Stimulated activated CD4-positive, alpha-beta T cell treated with anti-CD3 and anti-CD28 coated beads, Interleukin-1b, Interleukin-23, amount 100 ng/mL, for 1 hour (primary cell): ENCODE measurements around the gene TCF23.
"Not testable (repeated sequence)": the region's sequence is repeated elsewhere in the genome, so short reads cannot be mapped to it uniquely, and the experiment has no call there.

ENCODE experiments used
- DNase-seq, 2 donors: peaks; one replicate each; pipeline ENCODE4 v3.0.0-alpha.2; 2020; ENCODE audit warnings: low read depth in 2 of 2

TCF23 gene

GRCh38 chr2:27154488-27154887 is 5.7 kb downstream of the TCF23 start:
- DNase-seq = no peak

GRCh38 chr2:27155069-27155520 is 6.3 kb downstream of the TCF23 start:
- DNase-seq = no peak

- no peak for DNase-seq
Observed at GRCh38 chr2:27158468-27158867, 9.7 kb downstream of the TCF23 start.

GRCh38 chr2:27159271-27159670 is 10.5 kb downstream of the TCF23 start:
- no peak for DNase-seq

GRCh38 chr2:27160191-27160590 is 11.4 kb downstream of the TCF23 start:
- no peak for DNase-seq

GRCh38 chr2:27162151-27163121 is 13.6 kb downstream of the TCF23 start:
- DNase-seq = no peak

- DNase-seq = no peak
Observed at GRCh38 chr2:27164960-27165763, 16.4 kb downstream of the TCF23 start.

- no peak for DNase-seq
Observed at GRCh38 chr2:27170581-27171337, 22.0 kb downstream of the TCF23 start.

- DNase-seq = no peak
Observed at GRCh38 chr2:27171351-27171848, 22.6 kb downstream of the TCF23 start.

- DNase-seq = no peak
Observed at GRCh38 chr2:27174638-27175037, 25.8 kb downstream of the TCF23 start.

- DNase-seq = no peak
Observed at GRCh38 chr2:27175330-27175729, 26.5 kb downstream of the TCF23 start.

- DNase-seq = not testable (repeated sequence)
Observed at GRCh38 chr2:27175781-27176180, 27.0 kb downstream of the TCF23 start.

- no peak for DNase-seq
Observed at GRCh38 chr2:27177441-27178351, 28.9 kb downstream of the TCF23 start.

GRCh38 chr2:27178469-27178868 is 29.7 kb downstream of the TCF23 start:
- no peak for DNase-seq

- DNase-seq = no peak
Observed at GRCh38 chr2:27179344-27180000, 30.7 kb downstream of the TCF23 start.

- no peak for DNase-seq
Observed at GRCh38 chr2:27182346-27182745, 33.5 kb downstream of the TCF23 start.

GRCh38 chr2:27184115-27184514 is 35.3 kb downstream of the TCF23 start:
- no peak for DNase-seq

GRCh38 chr2:27185331-27186026 is 36.7 kb downstream of the TCF23 start:
- no peak for DNase-seq

GRCh38 chr2:27186613-27187345 is 38.0 kb downstream of the TCF23 start:
- DNase-seq = no peak
